ENCODE measurements around the gene TLR8. TPM values are rescaled to one million over a fixed set of nuclear protein-coding genes. Genes with fewer than 3 reads are reported as not detected.

The TLR8 gene
- polyA plus RNA-seq, 2 of the 4 experiments (the other 2 are of a cell fraction): not detected

GRCh38 chrX:12867685-12868084 lies 38.7 kb upstream of the TLR8 start:
- DNase-seq (ENCODE audit: low read depth in 1 of 2, low spot score in 1 of 2): no peak
- no peak for ATAC-seq
- ChIA-PET POLR2A (no interaction called here), CTCF (no interaction called here)
- H3K4me2 ChIP-seq: no peak overlapping the region
- no peaks in the 10 kb centered on the region for H3K4me1 ChIP-seq
- no peak for TF ChIP-seq KDM1A (IDR thresholded peaks at IDR 0.05; ENCODE audit: low read depth)
- TF ChIP-seq SMC3 (IDR thresholded peaks at IDR 0.05): no peak
- no peak for TF ChIP-seq RNF2 (IDR thresholded peaks at IDR 0.05; ENCODE audit: borderline replicate concordance, low read depth)
- no peak for TF ChIP-seq TP53 (CRISPR knock-in tag; IDR thresholded peaks at IDR 0.05)
- no peak for TF ChIP-seq FOSL2 (IDR thresholded peaks at IDR 0.05)
- no peak for TF ChIP-seq FOSL2 (CRISPR knock-in tag; IDR thresholded peaks at IDR 0.05)
- TF ChIP-seq ZC3H11A (IDR thresholded peaks at IDR 0.05): no peak
- no peak for TF ChIP-seq EP300 (IDR thresholded peaks at IDR 0.05)
- no peak for TF ChIP-seq CBX2 (IDR thresholded peaks at IDR 0.05; ENCODE audit: borderline replicate concordance, low read depth)
- TF ChIP-seq, protein P1, sequence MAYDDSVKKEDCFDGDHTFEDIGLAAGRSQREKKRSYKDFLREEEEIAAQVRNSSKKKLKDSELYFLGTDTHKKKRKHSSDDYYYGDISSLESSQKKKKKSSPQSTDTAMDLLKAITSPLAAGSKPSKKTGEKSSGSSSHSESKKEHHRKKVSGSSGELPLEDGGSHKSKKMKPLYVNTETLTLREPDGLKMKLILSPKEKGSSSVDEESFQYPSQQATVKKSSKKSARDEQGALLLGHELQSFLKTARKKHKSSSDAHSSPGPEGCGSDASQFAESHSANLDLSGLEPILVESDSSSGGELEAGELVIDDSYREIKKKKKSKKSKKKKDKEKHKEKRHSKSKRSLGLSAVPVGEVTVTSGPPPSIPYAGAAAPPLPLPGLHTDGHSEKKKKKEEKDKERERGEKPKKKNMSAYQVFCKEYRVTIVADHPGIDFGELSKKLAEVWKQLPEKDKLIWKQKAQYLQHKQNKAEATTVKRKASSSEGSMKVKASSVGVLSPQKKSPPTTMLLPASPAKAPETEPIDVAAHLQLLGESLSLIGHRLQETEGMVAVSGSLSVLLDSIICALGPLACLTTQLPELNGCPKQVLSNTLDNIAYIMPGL (CRISPR knock-in tag; IDR thresholded peaks at IDR 0.05; ENCODE audit: borderline replicate concordance): no peak
- TF ChIP-seq SREBF2 (IDR thresholded peaks at IDR 0.05): no peak
- no peak for TF ChIP-seq HOXB5 (CRISPR knock-in tag; IDR thresholded peaks at IDR 0.05)
- TF ChIP-seq ESRRA (IDR thresholded peaks at IDR 0.05; ENCODE audit: borderline replicate concordance, low read length): no peak
- no peak for FAIRE-seq
- no peak overlapping the region for H3K4me3 ChIP-seq
- no peaks in the 10 kb centered on the region for H3K9me3 ChIP-seq
- no peak overlapping the region for H3K27ac ChIP-seq
- 39% methylated on average over 4 of the region's 4 CpGs for WGBS (ENCODE audit: missing lambda C conversion rate)

DNA sequence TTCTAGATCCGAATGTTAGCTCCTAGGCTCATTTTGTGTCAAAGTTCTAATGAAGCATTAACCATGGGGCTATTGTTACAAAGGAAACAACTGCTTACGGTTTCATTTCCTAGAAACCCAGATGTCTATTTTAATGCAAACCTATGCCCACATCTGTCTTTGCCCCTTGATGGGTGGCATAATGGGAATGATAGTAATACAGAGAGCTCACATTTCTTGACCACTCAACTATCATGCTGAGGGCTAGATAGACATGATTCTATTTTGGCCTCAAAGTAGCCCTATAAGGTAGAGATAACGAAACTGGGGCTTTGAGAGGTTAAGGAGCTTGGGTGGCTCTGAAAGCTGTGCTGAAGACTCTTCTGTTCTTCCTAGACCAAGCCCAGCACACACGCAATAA lies 37.7 kb upstream of the TLR8 start:
- Histone ChIP-seq H3K4me1 (no peaks in the 10 kb centered on the region), H3K9me3 (no peaks in the 10 kb centered on the region), H3K4me3 (no peak overlapping the region), H3K27ac (no peak overlapping the region), H3K4me2 (no peak overlapping the region)
- FAIRE-seq (no peak), DNase-seq (ENCODE audit: low read depth in 1 of 2, low spot score in 1 of 2) (no peak), ATAC-seq (no peak)
- CTCF ChIA-PET: no interaction called here
- TF ChIP-seq SREBF2 (IDR thresholded peaks at IDR 0.05) (no peak), POLR2A (IDR thresholded peaks at IDR 0.05; ENCODE audit: low read length) (no peak), RNF2 (IDR thresholded peaks at IDR 0.05; ENCODE audit: borderline replicate concordance, low read depth) (no peak), TFCP2L1 (CRISPR knock-in tag; IDR thresholded peaks at IDR 0.05) (no peak)
- TF ChIP-seq, protein P1 (CRISPR knock-in tag; IDR thresholded peaks at IDR 0.05; ENCODE audit: borderline replicate concordance): no peak
- WGBS (ENCODE audit: missing lambda C conversion rate): 40% methylated on average over 4 of the region's 4 CpGs
- POLR2A ChIA-PET: no interaction called here

- WGBS (ENCODE audit: missing lambda C conversion rate): 58% methylated on average over 6 of the region's 6 CpGs
- FAIRE-seq: no peak
- H3K4me1 ChIP-seq: no peaks in the 10 kb centered on the region
- CTCF ChIA-PET: no interaction called here
- no peak overlapping the region for H3K4me3 ChIP-seq
- TF ChIP-seq RNF2 (IDR thresholded peaks at IDR 0.05; ENCODE audit: borderline replicate concordance, low read depth): no peak
- H3K4me2 ChIP-seq: no peak overlapping the region
- H3K27ac ChIP-seq: no peak overlapping the region
- no peaks in the 10 kb centered on the region for H3K9me3 ChIP-seq
- no peak for ATAC-seq
- POLR2A ChIA-PET: no interaction called here
- DNase-seq (ENCODE audit: low read depth in 1 of 2, low spot score in 1 of 2): no peak
Measured at GRCh38 chrX:12871257-12871656, 35.2 kb upstream of the TLR8 start.

DNA sequence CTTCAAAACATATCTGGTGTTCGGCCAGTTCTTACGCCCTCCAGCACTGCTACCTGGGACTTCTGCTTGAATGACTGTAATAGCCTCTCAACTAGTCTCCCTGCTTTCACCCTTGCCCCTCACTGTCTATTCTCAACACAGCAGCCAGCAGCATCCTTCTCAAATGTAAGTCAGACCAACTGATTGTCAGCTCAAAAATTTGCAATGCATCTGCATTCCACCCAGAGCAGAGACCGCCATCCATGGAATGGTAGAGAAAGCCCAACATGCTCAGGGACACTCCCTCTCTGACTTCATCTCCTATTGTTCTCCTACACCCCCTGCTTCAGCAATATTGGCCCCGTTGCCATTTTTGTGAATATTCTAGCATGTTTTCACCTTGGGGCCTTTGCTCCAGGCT lies 33.7 kb upstream of the TLR8 start:
- no peak for DNase-seq (ENCODE audit: low read depth in 1 of 2, low spot score in 1 of 2)
- FAIRE-seq: no peak
- no peak overlapping the region for H3K27ac ChIP-seq
- POLR2A ChIA-PET: no interaction called here
- ATAC-seq: no peak
- H3K4me1 ChIP-seq: no peaks in the 10 kb centered on the region
- no peak overlapping the region for H3K4me3 ChIP-seq
- no peak overlapping the region for H3K4me2 ChIP-seq
- H3K9me3 ChIP-seq: no peaks in the 10 kb centered on the region
- 54% methylated on average over 4 of the region's 4 CpGs for WGBS (ENCODE audit: missing lambda C conversion rate)
- CTCF ChIA-PET: no interaction called here
- TF ChIP-seq RFX5 (IDR thresholded peaks at IDR 0.05) (no peak), ZC3H11A (IDR thresholded peaks at IDR 0.05) (no peak), POLR2A (IDR thresholded peaks at IDR 0.05; ENCODE audit: low read length) (no peak), CHD4 (IDR thresholded peaks at IDR 0.05; ENCODE audit: borderline replicate concordance) (no peak), TP53 (CRISPR knock-in tag; IDR thresholded peaks at IDR 0.05) (no peak), KDM5A (IDR thresholded peaks at IDR 0.05) (no peak), ATOH8 (CRISPR knock-in tag; IDR thresholded peaks at IDR 0.05; ENCODE audit: low read depth) (no peak), EP300 (IDR thresholded peaks at IDR 0.05) (no peak), RAD21 (conservative IDR thresholded peaks at IDR 0.05 in 1 of 2, IDR thresholded peaks at IDR 0.05 in 1 of 2) (no peak)
- TF ChIP-seq, protein P2, sequence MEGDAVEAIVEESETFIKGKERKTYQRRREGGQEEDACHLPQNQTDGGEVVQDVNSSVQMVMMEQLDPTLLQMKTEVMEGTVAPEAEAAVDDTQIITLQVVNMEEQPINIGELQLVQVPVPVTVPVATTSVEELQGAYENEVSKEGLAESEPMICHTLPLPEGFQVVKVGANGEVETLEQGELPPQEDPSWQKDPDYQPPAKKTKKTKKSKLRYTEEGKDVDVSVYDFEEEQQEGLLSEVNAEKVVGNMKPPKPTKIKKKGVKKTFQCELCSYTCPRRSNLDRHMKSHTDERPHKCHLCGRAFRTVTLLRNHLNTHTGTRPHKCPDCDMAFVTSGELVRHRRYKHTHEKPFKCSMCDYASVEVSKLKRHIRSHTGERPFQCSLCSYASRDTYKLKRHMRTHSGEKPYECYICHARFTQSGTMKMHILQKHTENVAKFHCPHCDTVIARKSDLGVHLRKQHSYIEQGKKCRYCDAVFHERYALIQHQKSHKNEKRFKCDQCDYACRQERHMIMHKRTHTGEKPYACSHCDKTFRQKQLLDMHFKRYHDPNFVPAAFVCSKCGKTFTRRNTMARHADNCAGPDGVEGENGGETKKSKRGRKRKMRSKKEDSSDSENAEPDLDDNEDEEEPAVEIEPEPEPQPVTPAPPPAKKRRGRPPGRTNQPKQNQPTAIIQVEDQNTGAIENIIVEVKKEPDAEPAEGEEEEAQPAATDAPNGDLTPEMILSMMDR (IDR thresholded peaks at IDR 0.05): no peak
- TF ChIP-seq, protein P1 (CRISPR knock-in tag; IDR thresholded peaks at IDR 0.05; ENCODE audit: borderline replicate concordance): no peak

All from A549 (cell line).